GM12878 (cell line): Measurements from ENCODE around the gene THSD8. TPM values are rescaled to one million over a fixed set of nuclear protein-coding genes. Genes with fewer than 3 reads are reported as not detected.

Experiments used
- CHD1 ChIP-seq: IDR thresholded peaks from 2 replicates; pipeline ENCODE4 v1.6.1; 2012; ENCODE audit warnings: low read depth, low read length, improper control_type of control experiment
- CHD2 ChIP-seq: IDR thresholded peaks from 2 replicates; pipeline ENCODE4 v1.6.1; 2011; ENCODE audit warnings: low read depth, low read length, improper control_type of control experiment, borderline replicate concordance
- EP300 ChIP-seq, 2 experiments: fragments of 150-350 bp in 1 of 2; IDR thresholded peaks; 2 replicates each; pipeline ENCODE4 v1.6.1; 2011 to 2012; ENCODE audit warnings: low read depth in 2 of 2, low read length in 2 of 2, borderline replicate concordance in 1 of 2, improper control_type of control experiment in 1 of 2, inconsistent platforms in 1 of 2; ENCODE audit not compliant: control insufficient read depth in 1 of 2
- IKZF1 ChIP-seq: fragments of 450-650 bp; conservative IDR thresholded peaks from 2 replicates; pipeline ENCODE4 v1.6.1; 2017; ENCODE audit warnings: antibody characterized with exemption, mild to moderate bottlenecking
- PML ChIP-seq: IDR thresholded peaks from 2 replicates; pipeline ENCODE4 v1.6.1; 2012; ENCODE audit warnings: low read length, inconsistent platforms
- STAT3 ChIP-seq: IDR thresholded peaks from 2 replicates; pipeline ENCODE4 v1.6.1; 2011; ENCODE audit warnings: low read depth, low read length, improper control_type of control experiment
- TCF12 ChIP-seq: IDR thresholded peaks from 2 replicates; pipeline ENCODE4 v1.6.1; 2011; ENCODE audit warnings: low read depth, mild to moderate bottlenecking, low read length
- polyA plus RNA-seq, 11 experiments: library from polyadenylated mRNA; depleted of rRNA in 4 of 11; unstranded in 6 of 11; stranded (reverse) in 5 of 11; fragments of >200 nt; fragmentation: Nextera tagmentation in 4 of 11; fragmentation: Illumina TruSeq in 1 of 11; extraction: Ambion mirVana in 4 of 11; extraction: Trizol in 1 of 11; gene quantifications; 1 replicate in 1 of 11; 2 replicates in 10 of 11; pipeline versions ENCODE4 v1.2.1 to v1.2.3, GENCODE V29; 2011 to 2016; ENCODE audit warnings: inconsistent platforms in 2 of 11, missing spikeins in 2 of 11, low read depth in 1 of 11
- total RNA-seq, 4 experiments: library from RNA; depleted of rRNA in 3 of 4; stranded (reverse); fragments of >200 nt in 3 of 4; fragmentation: Illumina TruSeq in 1 of 4; extraction: Trizol in 1 of 4; gene quantifications; 2 replicates each; pipeline versions ENCODE4 v1.2.1 to v1.2.3, GENCODE V29; 2013 to 2021
- TF ChIP-seq, protein P1 (sequence below): fragments of 150-350 bp; IDR thresholded peaks from 2 replicates; pipeline ENCODE4 v1.6.1; 2016; ENCODE audit warnings: low read depth, low read length
- TF ChIP-seq, protein P2 (sequence below): fragments of 450-650 bp; formaldehyde crosslinking; IDR thresholded peaks from 2 replicates; pipeline ENCODE4 v1.4.0; 2022; ENCODE audit warnings: mild to moderate bottlenecking, moderate library complexity
- TF ChIP-seq, protein P3 (sequence below): fragments of 450-650 bp; IDR thresholded peaks from 2 replicates; pipeline ENCODE4 v1.6.1; 2017; ENCODE audit warnings: mild to moderate bottlenecking, moderate library complexity
- TF ChIP-seq, protein P4 (sequence below): IDR thresholded peaks from 2 replicates; pipeline ENCODE4 v1.6.1; 2011; ENCODE audit warnings: low read depth, low read length, improper control_type of control experiment, borderline replicate concordance
- TF ChIP-seq, protein P5 (sequence below): fragments of 450-650 bp; IDR thresholded peaks from 2 replicates; pipeline ENCODE4 v1.6.1; 2017; ENCODE audit warnings: mild to moderate bottlenecking, moderate library complexity

Gene THSD8
- total and polyA plus RNA-seq, 10 of the 15 experiments (the other 5 are each of a cell fraction or from before 2014, with no cell fraction given), result 0.24 to 32.3 (median 21.3) TPM; not detected in 2

DNA sequence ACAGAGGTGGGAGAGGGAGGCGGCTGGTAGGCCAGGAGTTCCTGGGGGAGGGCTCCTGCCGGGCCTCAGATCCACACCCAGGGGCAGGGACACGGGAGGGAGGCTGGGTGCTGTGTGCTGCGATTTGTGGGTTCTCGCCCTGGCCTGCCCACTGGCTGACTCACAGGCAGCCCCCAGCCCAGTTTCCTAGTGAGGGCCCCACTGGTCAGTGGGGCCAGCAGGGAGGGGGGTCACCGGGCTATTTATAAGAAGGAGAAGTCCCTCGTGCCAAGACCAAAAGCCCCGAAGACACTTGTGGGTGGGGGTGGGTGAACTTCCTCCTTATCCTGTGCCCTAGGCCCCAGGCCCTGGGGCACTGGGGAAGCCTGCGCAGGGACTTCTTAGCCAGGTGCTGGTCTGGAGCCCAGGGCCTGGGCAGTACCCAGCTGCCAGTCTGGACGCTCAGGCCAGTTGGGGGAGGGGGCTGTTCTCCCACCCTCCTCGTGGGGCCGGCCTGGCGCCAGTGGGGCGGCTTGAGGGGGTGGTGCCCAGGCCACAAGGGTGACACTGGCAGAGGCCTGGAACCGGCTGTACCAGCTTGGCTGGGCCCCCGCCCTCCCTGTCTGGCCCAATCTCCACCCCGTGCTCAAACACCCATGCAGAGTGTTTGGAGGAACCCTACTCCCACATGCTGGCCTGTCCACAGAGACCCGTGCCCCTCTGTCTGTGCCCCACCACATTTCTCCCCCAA lies 15.6 kb upstream of the THSD8 start (continued):
- TF ChIP-seq TCF12, result 0 out of 2 replicates have a peak, but pooled peaks have one; percentile 8
- TF ChIP-seq, protein P1, sequence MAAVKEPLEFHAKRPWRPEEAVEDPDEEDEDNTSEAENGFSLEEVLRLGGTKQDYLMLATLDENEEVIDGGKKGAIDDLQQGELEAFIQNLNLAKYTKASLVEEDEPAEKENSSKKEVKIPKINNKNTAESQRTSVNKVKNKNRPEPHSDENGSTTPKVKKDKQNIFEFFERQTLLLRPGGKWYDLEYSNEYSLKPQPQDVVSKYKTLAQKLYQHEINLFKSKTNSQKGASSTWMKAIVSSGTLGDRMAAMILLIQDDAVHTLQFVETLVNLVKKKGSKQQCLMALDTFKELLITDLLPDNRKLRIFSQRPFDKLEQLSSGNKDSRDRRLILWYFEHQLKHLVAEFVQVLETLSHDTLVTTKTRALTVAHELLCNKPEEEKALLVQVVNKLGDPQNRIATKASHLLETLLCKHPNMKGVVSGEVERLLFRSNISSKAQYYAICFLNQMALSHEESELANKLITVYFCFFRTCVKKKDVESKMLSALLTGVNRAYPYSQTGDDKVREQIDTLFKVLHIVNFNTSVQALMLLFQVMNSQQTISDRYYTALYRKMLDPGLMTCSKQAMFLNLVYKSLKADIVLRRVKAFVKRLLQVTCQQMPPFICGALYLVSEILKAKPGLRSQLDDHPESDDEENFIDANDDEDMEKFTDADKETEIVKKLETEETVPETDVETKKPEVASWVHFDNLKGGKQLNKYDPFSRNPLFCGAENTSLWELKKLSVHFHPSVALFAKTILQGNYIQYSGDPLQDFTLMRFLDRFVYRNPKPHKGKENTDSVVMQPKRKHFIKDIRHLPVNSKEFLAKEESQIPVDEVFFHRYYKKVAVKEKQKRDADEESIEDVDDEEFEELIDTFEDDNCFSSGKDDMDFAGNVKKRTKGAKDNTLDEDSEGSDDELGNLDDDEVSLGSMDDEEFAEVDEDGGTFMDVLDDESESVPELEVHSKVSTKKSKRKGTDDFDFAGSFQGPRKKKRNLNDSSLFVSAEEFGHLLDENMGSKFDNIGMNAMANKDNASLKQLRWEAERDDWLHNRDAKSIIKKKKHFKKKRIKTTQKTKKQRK, result no peak
- peak in 1 of 2 experiments; percentile 44; a peak in 1 of 4 replicates for TF ChIP-seq EP300 (IDR thresholded peaks at IDR 0.05; ENCODE audit: borderline replicate concordance in 1 of 2, control insufficient read depth in 1 of 2, low read depth in 2 of 2, low read length in 2 of 2)
- TF ChIP-seq, protein P2, sequence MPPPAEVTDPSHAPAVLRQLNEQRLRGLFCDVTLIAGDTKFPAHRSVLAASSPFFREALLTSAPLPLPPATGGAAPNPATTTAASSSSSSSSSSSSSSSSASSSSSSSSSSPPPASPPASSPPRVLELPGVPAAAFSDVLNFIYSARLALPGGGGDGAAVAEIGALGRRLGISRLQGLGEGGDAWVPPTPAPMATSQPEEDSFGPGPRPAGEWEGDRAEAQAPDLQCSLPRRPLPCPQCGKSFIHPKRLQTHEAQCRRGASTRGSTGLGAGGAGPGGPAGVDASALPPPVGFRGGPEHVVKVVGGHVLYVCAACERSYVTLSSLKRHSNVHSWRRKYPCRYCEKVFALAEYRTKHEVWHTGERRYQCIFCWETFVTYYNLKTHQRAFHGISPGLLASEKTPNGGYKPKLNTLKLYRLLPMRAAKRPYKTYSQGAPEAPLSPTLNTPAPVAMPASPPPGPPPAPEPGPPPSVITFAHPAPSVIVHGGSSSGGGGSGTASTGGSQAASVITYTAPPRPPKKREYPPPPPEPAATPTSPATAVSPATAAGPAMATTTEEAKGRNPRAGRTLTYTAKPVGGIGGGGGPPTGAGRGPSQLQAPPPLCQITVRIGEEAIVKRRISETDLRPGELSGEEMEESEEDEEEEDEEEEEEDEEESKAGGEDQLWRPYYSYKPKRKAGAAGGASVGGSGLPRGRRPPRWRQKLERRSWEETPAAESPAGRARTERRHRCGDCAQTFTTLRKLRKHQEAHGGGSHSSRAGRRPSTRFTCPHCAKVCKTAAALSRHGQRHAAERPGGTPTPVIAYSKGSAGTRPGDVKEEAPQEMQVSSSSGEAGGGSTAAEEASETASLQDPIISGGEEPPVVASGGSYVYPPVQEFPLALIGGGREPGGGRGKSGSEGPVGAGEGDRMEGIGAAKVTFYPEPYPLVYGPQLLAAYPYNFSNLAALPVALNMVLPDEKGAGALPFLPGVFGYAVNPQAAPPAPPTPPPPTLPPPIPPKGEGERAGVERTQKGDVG (CRISPR knock-in tag), result no peak
- TF ChIP-seq, protein P3, sequence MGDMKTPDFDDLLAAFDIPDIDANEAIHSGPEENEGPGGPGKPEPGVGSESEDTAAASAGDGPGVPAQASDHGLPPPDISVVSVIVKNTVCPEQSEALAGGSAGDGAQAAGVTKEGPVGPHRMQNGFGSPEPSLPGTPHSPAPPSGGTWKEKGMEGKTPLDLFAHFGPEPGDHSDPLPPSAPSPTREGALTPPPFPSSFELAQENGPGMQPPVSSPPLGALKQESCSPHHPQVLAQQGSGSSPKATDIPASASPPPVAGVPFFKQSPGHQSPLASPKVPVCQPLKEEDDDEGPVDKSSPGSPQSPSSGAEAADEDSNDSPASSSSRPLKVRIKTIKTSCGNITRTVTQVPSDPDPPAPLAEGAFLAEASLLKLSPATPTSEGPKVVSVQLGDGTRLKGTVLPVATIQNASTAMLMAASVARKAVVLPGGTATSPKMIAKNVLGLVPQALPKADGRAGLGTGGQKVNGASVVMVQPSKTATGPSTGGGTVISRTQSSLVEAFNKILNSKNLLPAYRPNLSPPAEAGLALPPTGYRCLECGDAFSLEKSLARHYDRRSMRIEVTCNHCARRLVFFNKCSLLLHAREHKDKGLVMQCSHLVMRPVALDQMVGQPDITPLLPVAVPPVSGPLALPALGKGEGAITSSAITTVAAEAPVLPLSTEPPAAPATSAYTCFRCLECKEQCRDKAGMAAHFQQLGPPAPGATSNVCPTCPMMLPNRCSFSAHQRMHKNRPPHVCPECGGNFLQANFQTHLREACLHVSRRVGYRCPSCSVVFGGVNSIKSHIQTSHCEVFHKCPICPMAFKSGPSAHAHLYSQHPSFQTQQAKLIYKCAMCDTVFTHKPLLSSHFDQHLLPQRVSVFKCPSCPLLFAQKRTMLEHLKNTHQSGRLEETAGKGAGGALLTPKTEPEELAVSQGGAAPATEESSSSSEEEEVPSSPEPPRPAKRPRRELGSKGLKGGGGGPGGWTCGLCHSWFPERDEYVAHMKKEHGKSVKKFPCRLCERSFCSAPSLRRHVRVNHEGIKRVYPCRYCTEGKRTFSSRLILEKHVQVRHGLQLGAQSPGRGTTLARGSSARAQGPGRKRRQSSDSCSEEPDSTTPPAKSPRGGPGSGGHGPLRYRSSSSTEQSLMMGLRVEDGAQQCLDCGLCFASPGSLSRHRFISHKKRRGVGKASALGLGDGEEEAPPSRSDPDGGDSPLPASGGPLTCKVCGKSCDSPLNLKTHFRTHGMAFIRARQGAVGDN, result peak; percentile 90
- no peak for TF ChIP-seq CHD1
- TF ChIP-seq, protein P4, sequence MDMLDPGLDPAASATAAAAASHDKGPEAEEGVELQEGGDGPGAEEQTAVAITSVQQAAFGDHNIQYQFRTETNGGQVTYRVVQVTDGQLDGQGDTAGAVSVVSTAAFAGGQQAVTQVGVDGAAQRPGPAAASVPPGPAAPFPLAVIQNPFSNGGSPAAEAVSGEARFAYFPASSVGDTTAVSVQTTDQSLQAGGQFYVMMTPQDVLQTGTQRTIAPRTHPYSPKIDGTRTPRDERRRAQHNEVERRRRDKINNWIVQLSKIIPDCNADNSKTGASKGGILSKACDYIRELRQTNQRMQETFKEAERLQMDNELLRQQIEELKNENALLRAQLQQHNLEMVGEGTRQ, result no peak
- no peak for TF ChIP-seq STAT3
- TF ChIP-seq CHD2, result no peak
- no peak for TF ChIP-seq PML
- TF ChIP-seq, protein P5, sequence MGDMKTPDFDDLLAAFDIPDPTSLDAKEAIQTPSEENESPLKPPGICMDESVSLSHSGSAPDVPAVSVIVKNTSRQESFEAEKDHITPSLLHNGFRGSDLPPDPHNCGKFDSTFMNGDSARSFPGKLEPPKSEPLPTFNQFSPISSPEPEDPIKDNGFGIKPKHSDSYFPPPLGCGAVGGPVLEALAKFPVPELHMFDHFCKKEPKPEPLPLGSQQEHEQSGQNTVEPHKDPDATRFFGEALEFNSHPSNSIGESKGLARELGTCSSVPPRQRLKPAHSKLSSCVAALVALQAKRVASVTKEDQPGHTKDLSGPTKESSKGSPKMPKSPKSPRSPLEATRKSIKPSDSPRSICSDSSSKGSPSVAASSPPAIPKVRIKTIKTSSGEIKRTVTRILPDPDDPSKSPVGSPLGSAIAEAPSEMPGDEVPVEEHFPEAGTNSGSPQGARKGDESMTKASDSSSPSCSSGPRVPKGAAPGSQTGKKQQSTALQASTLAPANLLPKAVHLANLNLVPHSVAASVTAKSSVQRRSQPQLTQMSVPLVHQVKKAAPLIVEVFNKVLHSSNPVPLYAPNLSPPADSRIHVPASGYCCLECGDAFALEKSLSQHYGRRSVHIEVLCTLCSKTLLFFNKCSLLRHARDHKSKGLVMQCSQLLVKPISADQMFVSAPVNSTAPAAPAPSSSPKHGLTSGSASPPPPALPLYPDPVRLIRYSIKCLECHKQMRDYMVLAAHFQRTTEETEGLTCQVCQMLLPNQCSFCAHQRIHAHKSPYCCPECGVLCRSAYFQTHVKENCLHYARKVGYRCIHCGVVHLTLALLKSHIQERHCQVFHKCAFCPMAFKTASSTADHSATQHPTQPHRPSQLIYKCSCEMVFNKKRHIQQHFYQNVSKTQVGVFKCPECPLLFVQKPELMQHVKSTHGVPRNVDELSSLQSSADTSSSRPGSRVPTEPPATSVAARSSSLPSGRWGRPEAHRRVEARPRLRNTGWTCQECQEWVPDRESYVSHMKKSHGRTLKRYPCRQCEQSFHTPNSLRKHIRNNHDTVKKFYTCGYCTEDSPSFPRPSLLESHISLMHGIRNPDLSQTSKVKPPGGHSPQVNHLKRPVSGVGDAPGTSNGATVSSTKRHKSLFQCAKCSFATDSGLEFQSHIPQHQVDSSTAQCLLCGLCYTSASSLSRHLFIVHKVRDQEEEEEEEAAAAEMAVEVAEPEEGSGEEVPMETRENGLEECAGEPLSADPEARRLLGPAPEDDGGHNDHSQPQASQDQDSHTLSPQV, result peak; percentile 49; the same call in 1 of the 2 replicates
- TF ChIP-seq IKZF1, result peak; percentile 69
